GM21390 (cell line): ENCODE data around the gene CDCP2.

Experiments
- ATAC-seq: cut with Tn5 transposase; IDR thresholded peaks from one replicate; pipeline ENCODE4 v1.9.1; 2021; ENCODE audit not compliant: unreplicated experiment

Gene CDCP2

DNA sequence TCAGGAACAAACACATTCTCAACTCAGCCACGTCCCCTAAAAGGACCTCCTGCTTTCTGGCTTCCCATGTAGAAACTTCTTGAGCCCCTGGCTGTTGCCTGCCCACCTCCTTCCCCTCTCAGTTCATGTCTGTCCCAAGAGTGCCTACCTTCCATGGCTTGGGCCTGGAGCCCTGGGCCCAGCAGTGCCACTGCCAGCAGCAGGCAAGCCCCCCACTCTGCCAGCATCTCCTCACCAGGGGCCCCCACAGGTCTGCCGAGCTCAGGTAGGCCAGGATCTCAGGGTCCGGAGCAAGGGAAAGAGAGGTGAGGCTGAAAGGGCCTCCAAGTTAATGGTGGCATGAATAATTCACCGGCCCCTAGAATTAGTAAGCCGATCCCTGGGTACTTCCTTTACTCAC lies at the start of gene CDCP2:
Gene CDCP2, minus strand, starts transcription at position 305 of the 400 bp plus-strand sequence. Its CDS starts 78 bp downstream, at position 227.
- no peak for ATAC-seq

- ATAC-seq, result peak; percentile 13
These were observed 47.8 kb upstream of the CDCP2 start for GRCh38 chr1:54200519-54200997.

DNA sequence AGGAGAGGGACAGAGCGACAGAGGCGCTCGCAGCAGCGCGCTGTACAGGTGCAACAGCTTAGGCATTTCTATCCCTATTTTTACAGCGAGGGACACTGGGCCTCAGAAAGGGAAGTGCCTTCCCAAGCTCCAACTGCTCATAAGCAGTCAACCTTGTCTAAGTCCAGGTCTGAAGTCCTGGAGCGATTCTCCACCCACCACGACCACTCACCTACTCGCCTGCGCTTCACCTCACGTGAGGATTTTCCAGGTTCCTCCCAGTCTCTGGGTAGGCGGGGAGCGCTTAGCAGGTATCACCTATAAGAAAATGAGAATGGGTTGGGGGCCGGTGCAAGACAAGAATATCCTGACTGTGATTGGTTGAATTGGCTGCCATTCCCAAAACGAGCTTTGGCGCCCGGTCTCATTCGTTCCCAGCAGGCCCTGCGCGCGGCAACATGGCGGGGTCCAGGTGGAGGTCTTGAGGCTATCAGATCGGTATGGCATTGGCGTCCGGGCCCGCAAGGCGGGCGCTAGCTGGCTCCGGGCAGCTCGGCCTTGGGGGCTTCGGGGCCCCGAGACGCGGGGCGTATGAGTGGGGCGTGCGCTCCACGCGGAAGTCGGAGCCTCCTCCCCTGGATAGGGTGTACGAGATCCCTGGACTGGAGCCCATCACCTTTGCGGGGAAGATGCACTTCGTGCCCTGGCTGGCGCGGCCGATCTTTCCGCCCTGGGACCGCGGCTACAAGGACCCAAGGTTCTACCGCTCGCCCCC lies 47.1 kb upstream of the CDCP2 start, which contains the start of the genes CYB5RL and MRPL37:
Gene CYB5RL, minus strand, starts transcription at position 266 of the 754 bp plus-strand sequence. CDS start 4,414 bp downstream, outside the sequence.
Gene MRPL37, plus strand, starts transcription at position 403 of the 754 bp plus-strand sequence. Its CDS starts 77 bp downstream, at position 480.
- ATAC-seq, result peak; percentile 96

GRCh38 chr1:54199151-54199764 lies 46.5 kb upstream of the CDCP2 start:
- peak; percentile 3 for ATAC-seq

GRCh38 chr1:54193453-54193852 lies 40.7 kb upstream of the CDCP2 start:
- no peak for ATAC-seq

GRCh38 chr1:54191525-54191924 lies 38.7 kb upstream of the CDCP2 start:
- no peak for ATAC-seq

GRCh38 chr1:54190526-54190925 lies 37.7 kb upstream of the CDCP2 start:
- no peak for ATAC-seq

DNA sequence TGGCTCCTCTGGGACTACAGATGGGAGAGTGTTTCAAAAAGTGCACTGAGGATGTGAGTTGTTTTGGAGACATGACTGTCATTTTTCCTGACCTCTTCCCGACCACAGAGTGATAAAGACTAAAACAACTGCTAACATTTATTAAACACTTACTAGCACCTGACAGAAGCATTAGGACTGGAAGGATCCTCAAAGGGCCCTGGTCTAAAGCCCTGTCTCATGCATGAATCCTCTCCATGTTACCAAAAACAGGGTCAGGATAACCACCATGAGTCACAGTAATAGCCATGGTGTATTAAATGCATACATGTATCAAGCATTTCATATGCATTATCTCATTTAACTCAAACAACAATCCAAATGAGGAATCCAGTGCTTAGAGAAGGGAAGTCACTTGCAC lies 35.5 kb upstream of the CDCP2 start:
- no peak for ATAC-seq

DNA sequence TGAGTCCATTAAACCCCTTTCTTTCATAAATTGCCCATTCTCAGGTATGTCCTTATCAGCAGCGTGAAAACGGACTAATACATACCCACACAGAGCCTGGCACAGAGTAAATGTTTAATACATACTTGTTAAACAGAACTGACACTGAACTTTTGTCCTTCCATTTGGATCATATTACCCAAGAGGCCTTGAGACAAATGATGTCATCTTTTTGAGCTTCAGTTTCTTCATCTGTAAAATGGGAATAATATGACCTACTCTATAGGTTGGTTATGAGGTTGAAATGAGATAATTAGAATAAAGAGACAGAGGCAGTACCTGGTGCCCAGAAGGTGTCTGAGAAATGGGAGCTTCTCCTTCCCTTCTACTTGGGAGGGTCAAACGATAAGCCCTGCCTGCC lies 33.3 kb upstream of the CDCP2 start:
- ATAC-seq, result no peak

- ATAC-seq, result no peak
These were observed 28.0 kb upstream of the CDCP2 start for GRCh38 chr1:54180701-54181360.

GRCh38 chr1:54178296-54179070 lies 25.7 kb upstream of the CDCP2 start:
- no peak for ATAC-seq

GRCh38 chr1:54177726-54178125 lies 24.9 kb upstream of the CDCP2 start:
- ATAC-seq, result no peak

DNA sequence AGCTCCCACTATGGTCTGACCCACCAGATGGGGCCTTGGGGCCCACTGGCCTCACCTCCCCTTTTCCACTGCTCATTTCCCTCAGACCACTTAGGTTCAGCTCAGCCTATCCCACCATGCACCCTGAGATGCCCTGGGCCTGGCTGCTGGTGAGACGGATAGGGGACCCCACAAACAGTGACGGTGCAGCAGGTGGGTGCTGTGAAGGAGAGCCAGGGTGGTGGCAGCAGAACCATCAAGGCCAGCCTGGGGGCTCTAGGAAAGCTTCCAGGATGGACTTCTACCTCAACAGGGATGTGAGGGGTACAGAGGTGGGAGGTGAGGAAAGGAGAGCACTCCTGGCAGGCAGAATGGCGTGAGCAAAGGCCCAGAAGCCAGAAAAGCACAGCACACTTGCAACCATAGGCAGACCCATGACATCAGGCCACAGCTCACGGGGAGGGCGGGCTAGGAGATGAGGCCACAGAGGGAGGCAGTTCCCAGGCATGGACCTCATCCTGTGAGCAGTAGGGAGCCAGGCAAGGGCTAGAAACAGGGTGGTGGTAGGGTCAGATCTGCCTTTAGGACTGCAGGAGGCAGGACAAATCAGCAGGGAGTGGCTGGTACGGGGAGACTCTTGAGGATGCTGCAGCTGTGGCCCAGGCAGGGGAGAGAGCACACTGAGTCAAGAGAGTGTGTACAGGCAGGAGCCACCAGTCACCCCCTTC lies 24.0 kb upstream of the CDCP2 start:
- no peak for ATAC-seq

DNA sequence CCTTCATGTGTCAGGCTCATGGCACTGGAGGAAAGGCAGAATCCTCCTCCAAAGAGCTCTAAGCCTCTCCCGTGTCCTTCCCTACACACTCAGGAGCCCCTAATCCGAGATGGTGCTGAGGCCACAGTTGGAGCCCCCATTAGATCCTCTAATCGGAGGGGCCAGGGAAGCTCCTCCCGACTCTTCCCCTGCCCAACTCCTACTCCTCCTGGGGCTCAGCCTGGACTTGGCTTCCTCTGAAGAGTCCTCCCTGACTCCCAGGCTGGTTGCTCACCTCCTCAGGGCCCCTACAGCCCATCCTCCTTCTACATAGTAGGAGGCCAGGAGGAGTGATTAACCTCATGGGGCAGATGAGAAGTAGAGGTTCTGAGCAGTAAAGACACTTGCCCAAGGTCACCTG lies 21.3 kb upstream of the CDCP2 start:
- no peak for ATAC-seq

GRCh38 chr1:54173681-54174080 lies 20.9 kb upstream of the CDCP2 start:
- no peak for ATAC-seq

DNA sequence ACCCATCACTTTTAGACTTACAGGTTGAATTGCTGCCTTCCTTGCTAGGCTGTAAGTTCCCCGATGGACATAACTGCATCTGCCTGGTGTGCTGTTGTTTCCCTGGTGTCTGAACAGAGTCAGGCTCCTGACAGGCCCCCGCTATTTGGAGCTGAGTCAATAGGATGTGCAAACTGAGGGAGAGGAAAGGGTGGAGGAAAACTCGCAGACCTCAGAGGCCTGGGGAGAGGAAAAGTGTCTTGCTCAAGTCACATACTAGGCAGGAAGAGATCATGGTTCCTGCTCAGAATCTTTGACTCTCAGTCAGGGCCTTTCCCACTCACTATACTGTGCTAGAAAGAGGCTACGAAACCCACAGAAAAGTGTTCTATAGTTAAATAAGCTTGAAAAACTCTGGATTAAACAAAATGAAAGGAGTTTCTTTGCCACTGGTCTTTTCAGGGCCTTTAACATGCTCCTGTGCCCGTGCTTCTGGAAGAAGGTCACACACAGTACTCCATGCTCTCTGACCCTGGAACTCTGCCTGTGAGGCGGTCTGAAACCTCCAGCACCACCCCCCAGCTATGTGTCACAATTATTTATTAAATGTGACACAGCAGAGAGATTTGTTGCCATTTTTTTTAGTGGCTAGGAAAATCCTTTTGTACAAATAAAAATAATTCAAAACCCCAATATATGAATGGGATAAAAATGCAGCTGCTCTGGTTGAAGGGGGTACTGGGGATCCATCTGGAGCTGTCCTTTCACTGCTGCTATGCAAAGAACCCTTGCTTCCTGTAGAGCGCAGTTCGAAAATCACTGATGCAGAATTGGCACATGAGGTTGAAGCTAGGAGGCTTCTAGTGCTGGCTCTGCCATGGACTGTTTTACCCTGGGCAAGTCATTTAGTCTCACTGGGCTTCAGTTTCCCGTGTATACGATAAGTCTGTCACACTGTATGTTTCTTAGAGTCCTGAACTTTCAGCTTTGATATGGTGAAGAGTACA lies 20.1 kb upstream of the CDCP2 start:
- ATAC-seq, result no peak

DNA sequence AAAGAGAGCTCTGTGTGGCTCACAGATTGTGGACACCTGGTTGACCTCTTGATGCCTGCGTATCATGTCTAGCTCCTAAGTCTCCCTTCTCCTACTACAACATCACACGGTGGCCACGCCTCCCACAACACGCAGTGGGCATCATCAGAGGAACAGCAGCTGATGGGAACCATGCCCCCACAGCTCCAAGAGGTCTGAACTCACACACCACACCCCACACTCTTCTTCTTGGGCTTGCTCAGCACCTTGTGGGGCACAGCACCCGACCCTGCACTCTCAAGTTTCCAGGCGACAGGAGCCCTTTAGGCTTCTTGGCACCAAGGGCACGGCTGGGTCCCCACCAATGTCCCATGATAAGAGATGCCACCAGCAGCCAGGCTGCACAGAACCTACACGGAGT lies 18.8 kb upstream of the CDCP2 start:
- ATAC-seq, result no peak

- ATAC-seq, result no peak
These were observed 18.2 kb upstream of the CDCP2 start for GRCh38 chr1:54171016-54171415.

- no peak for ATAC-seq
These were observed 16.3 kb upstream of the CDCP2 start for GRCh38 chr1:54169068-54169467.
